Right lung (tissue), 5 donors: Measurements from ENCODE around the gene AFF1. TPM values are rescaled to one million over a fixed set of nuclear protein-coding genes. Genes with fewer than 3 reads are reported as not detected.
"Not testable (repeated sequence)": the region's sequence is repeated elsewhere in the genome, so short reads cannot be mapped to it uniquely, and the experiment has no call there.

ENCODE experiments used
- DNase-seq, 2 donors: peaks; one replicate each; pipeline ENCODE4 v3.0.0-alpha.2; 2013
- polyA plus RNA-seq, 5 donors: library from polyadenylated mRNA; unstranded; fragments of 120-200 nt; gene quantifications; one replicate each; pipeline versions ENCODE4 v1.2.1 to v1.2.3, GENCODE V29; 2013; ENCODE audit warnings: inconsistent platforms in 1 of 5, low replicate concordance in 1 of 5; ENCODE audit not compliant: insufficient read length in 5 of 5, insufficient read depth in 1 of 5

Gene AFF1
- polyA plus RNA-seq, 5 donors: 30.9 to 47.9 (median 45.1) TPM

- DNase-seq: no peak
Observed at GRCh38 chr4:86974551-86974994, 39.8 kb downstream of the AFF1 start.

GRCh38 chr4:86975927-86976326 lies 41.1 kb downstream of the AFF1 start:
- DNase-seq: no peak

GRCh38 chr4:86976801-86977485 lies 42.1 kb downstream of the AFF1 start:
- DNase-seq: no peak

- no peak for DNase-seq
Observed at GRCh38 chr4:86977621-86978184, 42.9 kb downstream of the AFF1 start.

- DNase-seq: no peak
Observed at GRCh38 chr4:86978709-86979108, 43.9 kb downstream of the AFF1 start.

GRCh38 chr4:86980230-86980629 lies 45.4 kb downstream of the AFF1 start:
- DNase-seq: no peak

GRCh38 chr4:86981789-86982188 lies 47.0 kb downstream of the AFF1 start:
- no peak for DNase-seq

- not testable (repeated sequence) for DNase-seq
Observed at GRCh38 chr4:86985852-86986251, 51.0 kb downstream of the AFF1 start.

- not testable (repeated sequence) for DNase-seq
Observed at GRCh38 chr4:86989658-86990057, 54.8 kb downstream of the AFF1 start.

- no peak for DNase-seq
Observed at GRCh38 chr4:86990510-86990909, 55.7 kb downstream of the AFF1 start.

- DNase-seq: no peak
Observed at GRCh38 chr4:86991994-86992393, 57.2 kb downstream of the AFF1 start.

GRCh38 chr4:86993909-86994681 lies 59.3 kb downstream of the AFF1 start:
- no peak for DNase-seq

GRCh38 chr4:86994686-86995085 lies 59.9 kb downstream of the AFF1 start:
- DNase-seq: no peak

- DNase-seq: not testable (repeated sequence)
Observed at GRCh38 chr4:86996510-86996909, 61.7 kb downstream of the AFF1 start.

- no peak for DNase-seq
Observed at GRCh38 chr4:86999136-86999643, 64.4 kb downstream of the AFF1 start.

- DNase-seq: no peak
Observed at GRCh38 chr4:87002682-87003043, 67.9 kb downstream of the AFF1 start.

GRCh38 chr4:87003266-87003665 lies 68.5 kb downstream of the AFF1 start:
- no peak for DNase-seq

- no peak for DNase-seq
Observed at GRCh38 chr4:87005369-87005689, 70.5 kb downstream of the AFF1 start.

GRCh38 chr4:87005690-87006425 lies 71.0 kb downstream of the AFF1 start:
- no peak for DNase-seq

GRCh38 chr4:87006426-87006675 lies 71.5 kb downstream of the AFF1 start:
- DNase-seq: no peak

GRCh38 chr4:87006676-87007527 lies 72.1 kb downstream of the AFF1 start:
- peak; percentile 96 to 97 for DNase-seq
